K562 (cell line): ENCODE measurements around the gene SOWAHC. TPM values are rescaled to one million over a fixed set of nuclear protein-coding genes. Genes with fewer than 3 reads are reported as not detected.

ENCODE experiments used
- HMBOX1 ChIP-seq: sonication (generic); IDR thresholded peaks from 2 replicates; pipeline ENCODE4 v1.6.1; 2016
- HMGN3 ChIP-seq: IDR thresholded peaks from 2 replicates; pipeline ENCODE4 v1.6.1; 2011; ENCODE audit warnings: borderline replicate concordance, low read depth, mild to moderate bottlenecking, mixed read lengths, low read length; ENCODE audit not compliant: insufficient read length; ENCODE audit errors: extremely low read depth
- MTA3 ChIP-seq: fragments of 450-650 bp; formaldehyde crosslinking; IDR thresholded peaks from 2 replicates; pipeline ENCODE4 v1.6.1; 2017; ENCODE audit warnings: mild to moderate bottlenecking, borderline replicate concordance
- REST ChIP-seq, 2 experiments: fragments of 450-650 bp; formaldehyde crosslinking in 1 of 2; IDR thresholded peaks; 2 replicates each; pipeline versions ENCODE4 v1.4.0 to v1.6.1; 2014 to 2020; ENCODE audit warnings: mild to moderate bottlenecking in 2 of 2, borderline replicate concordance in 1 of 2, low read depth in 1 of 2
- SRSF9 ChIP-seq: fragments of 200-400 bp; formaldehyde crosslinking; IDR thresholded peaks from 2 replicates; pipeline ENCODE4 v1.6.1; 2017; ENCODE audit warnings: low read depth, low read length, borderline replicate concordance
- polyA plus RNA-seq, 8 experiments: library from polyadenylated mRNA; depleted of rRNA in 4 of 8; stranded (reverse) in 5 of 8; unstranded in 3 of 8; fragments of >200 nt; fragmentation: Nextera tagmentation in 2 of 8; fragmentation: Illumina TruSeq in 1 of 8; extraction: Ambion mirVana in 2 of 8; extraction: Trizol in 1 of 8; gene quantifications; 2 replicates each; pipeline versions ENCODE4 v1.2.1 to v1.2.3, GENCODE V29; 2011 to 2014; ENCODE audit warnings: inconsistent platforms in 1 of 8, missing spikeins in 1 of 8
- total RNA-seq, 7 experiments: library from RNA; depleted of rRNA in 6 of 7; stranded (reverse); fragments of >200 nt in 6 of 7; fragmentation: Illumina TruSeq in 2 of 7; extraction: Trizol in 2 of 7; gene quantifications; 2 replicates each; pipeline versions ENCODE4 v1.2.1 to v1.2.3, GENCODE V29; 2011 to 2021; ENCODE audit warnings: low replicate concordance in 1 of 7

Gene SOWAHC
- total and polyA plus RNA-seq, 9 of the 15 experiments (the other 6 are each of a cell fraction or from before 2014, with no cell fraction given), result 0.04 TPM; not detected in 8

GRCh38 chr2:109646961-109647360 is 32.8 kb downstream of the SOWAHC start (continued):
- TF ChIP-seq HMBOX1 (no peak), SRSF9 (no peak), MTA3 (no peak), HMGN3 (no peak), REST (IDR thresholded peaks at IDR 0.05; ENCODE audit: borderline replicate concordance) (no peak), REST (CRISPR knock-in tag; IDR thresholded peaks at IDR 0.05; ENCODE audit: low read depth) (no peak)
